ENCODE results near the gene KBTBD4.

Gene KBTBD4

GRCh38 chr11:47583844-47584243 lies 5.1 kb upstream of the KBTBD4 start:
- no peaks in the 10 kb centered on the region for H3K9me2 ChIP-seq (ENCODE audit: low read depth, low read length)
- no peaks in the 10 kb centered on the region for H4K20me1 ChIP-seq (ENCODE audit: insufficient read depth, low read length)
- TF ChIP-seq EZH2 (IDR thresholded peaks at IDR 0.05; ENCODE audit: borderline replicate concordance, low read length) (no peak), CTCF (IDR thresholded peaks at IDR 0.05; ENCODE audit: low read length) (no peak)
- no peak overlapping the region for H3K4me3 ChIP-seq (ENCODE audit: low read depth, low read length, poor library complexity, severe bottlenecking)
- H2AFZ ChIP-seq (ENCODE audit: low read length), result no peak overlapping the region
- 0 out of 2 replicates have a peak, but pooled peaks cover 4% of the 10 kb centered on the region for H3F3A ChIP-seq (ENCODE audit: insufficient read depth, low read length)
- peaks cover 53% of the 10 kb centered on the region for H3K36me3 ChIP-seq (ENCODE audit: insufficient read depth, low read length)
- no peak overlapping the region for H3K9ac ChIP-seq (ENCODE audit: low read length)
- peaks cover 13% of the 10 kb centered on the region for H3K4me1 ChIP-seq (ENCODE audit: insufficient read depth, low read length, severe bottlenecking)
- H3K9me3 ChIP-seq (ENCODE audit: low read length), result no peaks in the 10 kb centered on the region
- no peak overlapping the region for H3K4me2 ChIP-seq (ENCODE audit: low read length)
- H3K27me3 ChIP-seq (ENCODE audit: insufficient read depth, low read length), result no peaks in the 10 kb centered on the region
- no peak overlapping the region for H3K27ac ChIP-seq (ENCODE audit: low read depth, low read length, poor library complexity, severe bottlenecking)
- H3K79me2 ChIP-seq (ENCODE audit: insufficient read depth, low read length), result peaks cover 16% of the 10 kb centered on the region

GRCh38 chr11:47577460-47578041 lies 1.2 kb downstream of the KBTBD4 start:
- peak overlapping the region; percentile 97 for H3K4me3 ChIP-seq (ENCODE audit: low read depth, low read length, poor library complexity, severe bottlenecking)
- peak overlapping the region; percentile 99; the same call in 1 of the 2 replicates for H3K9ac ChIP-seq (ENCODE audit: low read length)
- H3K36me3 ChIP-seq (ENCODE audit: insufficient read depth, low read length), result peaks cover 63% of the 10 kb centered on the region
- no peaks in the 10 kb centered on the region for H3K27me3 ChIP-seq (ENCODE audit: insufficient read depth, low read length)
- H3K4me2 ChIP-seq (ENCODE audit: low read length), result peak overlapping the region; percentile 100
- H3K79me2 ChIP-seq (ENCODE audit: insufficient read depth, low read length), result peaks cover 16% of the 10 kb centered on the region
- TF ChIP-seq EZH2 (IDR thresholded peaks at IDR 0.05; ENCODE audit: borderline replicate concordance, low read length) (no peak), CTCF (IDR thresholded peaks at IDR 0.05; ENCODE audit: low read length) (no peak)
- peaks cover 29% of the 10 kb centered on the region for H3K4me1 ChIP-seq (ENCODE audit: insufficient read depth, low read length, severe bottlenecking)
- no peak overlapping the region for H3K27ac ChIP-seq (ENCODE audit: low read depth, low read length, poor library complexity, severe bottlenecking)
- H4K20me1 ChIP-seq (ENCODE audit: insufficient read depth, low read length), result no peaks in the 10 kb centered on the region
- H2AFZ ChIP-seq (ENCODE audit: low read length), result no peak overlapping the region
- no peaks in the 10 kb centered on the region for H3K9me2 ChIP-seq (ENCODE audit: low read depth, low read length)
- no peaks in the 10 kb centered on the region for H3F3A ChIP-seq (ENCODE audit: insufficient read depth, low read length)
- no peaks in the 10 kb centered on the region for H3K9me3 ChIP-seq (ENCODE audit: low read length)

- peaks cover 77% of the 10 kb centered on the region for H3K36me3 ChIP-seq (ENCODE audit: insufficient read depth, low read length)
- no peaks in the 10 kb centered on the region for H3K27me3 ChIP-seq (ENCODE audit: insufficient read depth, low read length)
- 0 out of 2 replicates have a peak, but pooled peaks cover 5% of the 10 kb centered on the region for H3F3A ChIP-seq (ENCODE audit: insufficient read depth, low read length)
- no peaks in the 10 kb centered on the region for H3K79me2 ChIP-seq (ENCODE audit: insufficient read depth, low read length)
- no peaks in the 10 kb centered on the region for H3K9me3 ChIP-seq (ENCODE audit: low read length)
- TF ChIP-seq CTCF (IDR thresholded peaks at IDR 0.05; ENCODE audit: low read length) (no peak), EZH2 (IDR thresholded peaks at IDR 0.05; ENCODE audit: borderline replicate concordance, low read length) (no peak)
- H4K20me1 ChIP-seq (ENCODE audit: insufficient read depth, low read length), result no peaks in the 10 kb centered on the region
- no peak overlapping the region for H2AFZ ChIP-seq (ENCODE audit: low read length)
- H3K9me2 ChIP-seq (ENCODE audit: low read depth, low read length), result no peaks in the 10 kb centered on the region
- no peak overlapping the region for H3K27ac ChIP-seq (ENCODE audit: low read depth, low read length, poor library complexity, severe bottlenecking)
- H3K4me1 ChIP-seq (ENCODE audit: insufficient read depth, low read length, severe bottlenecking), result peaks cover 16% of the 10 kb centered on the region
- no peak overlapping the region for H3K4me2 ChIP-seq (ENCODE audit: low read length)
- no peak overlapping the region for H3K9ac ChIP-seq (ENCODE audit: low read length)
- no peak overlapping the region for H3K4me3 ChIP-seq (ENCODE audit: low read depth, low read length, poor library complexity, severe bottlenecking)
Measured at GRCh38 chr11:47573321-47573720, 5.4 kb downstream of the KBTBD4 start.

Measured in OCI-LY1 (cell line).